HepG2 (cell line): Measurements from ENCODE around the gene SH3GL1. TPM values are rescaled to one million over a fixed set of nuclear protein-coding genes. Genes with fewer than 3 reads are reported as not detected.
A peak's percentile ranks its signal among the peaks of the same experiment; 100 is the strongest.

Experiments used
- ADNP ChIP-seq: sonication (generic); formaldehyde crosslinking; IDR thresholded peaks from 2 replicates; pipeline ENCODE4 v1.4.0; 2020; ENCODE audit warnings: missing genetic modification reagents
- CC2D1A ChIP-seq: sonication (generic); formaldehyde crosslinking; IDR thresholded peaks from 2 replicates; pipeline ENCODE4 v1.8.1; 2023; ENCODE audit warnings: mild to moderate bottlenecking, missing genetic modification reagents
- FOXO4 ChIP-seq: sonication (generic); formaldehyde crosslinking; conservative IDR thresholded peaks from 2 replicates; pipeline ENCODE4 v1.8.1; 2023; ENCODE audit warnings: missing genetic modification reagents
- HES4 ChIP-seq: sonication (generic); formaldehyde crosslinking; IDR thresholded peaks from 2 replicates; pipeline ENCODE4 v1.9.0; 2021; ENCODE audit warnings: mild to moderate bottlenecking, missing genetic modification reagents, borderline replicate concordance
- MEIS2 ChIP-seq: sonication (generic); formaldehyde crosslinking; IDR thresholded peaks from 2 replicates; pipeline ENCODE4 v1.9.0; 2021; ENCODE audit warnings: mild to moderate bottlenecking, missing genetic modification reagents
- MXD1 ChIP-seq: sonication (generic); formaldehyde crosslinking; IDR thresholded peaks from 2 replicates; pipeline ENCODE4 v1.4.0; 2020; ENCODE audit warnings: mild to moderate bottlenecking, missing genetic modification reagents
- NFYC ChIP-seq: IDR thresholded peaks from 2 replicates; pipeline ENCODE4 v1.6.1; 2016; ENCODE audit warnings: missing genetic modification reagents, missing compliant biosample characterization
- PHF20 ChIP-seq: sonication (generic); formaldehyde crosslinking; IDR thresholded peaks from 2 replicates; pipeline ENCODE4 v1.5.0; 2020; ENCODE audit warnings: mild to moderate bottlenecking, missing genetic modification reagents
- POLR2AphosphoS5 ChIP-seq: IDR thresholded peaks from 2 replicates; pipeline ENCODE4 v1.6.1; 2012; ENCODE audit warnings: low read depth, low read length
- RBM22 ChIP-seq: fragments of 200-400 bp; formaldehyde crosslinking; optimal IDR thresholded peaks from 2 replicates; pipeline ENCODE3; 2017; ENCODE audit warnings: mild to moderate bottlenecking, low read length, moderate library complexity
- REL ChIP-seq: sonication (generic); formaldehyde crosslinking; conservative IDR thresholded peaks from 2 replicates; pipeline ENCODE4 v1.8.0; 2022; ENCODE audit warnings: mild to moderate bottlenecking, missing genetic modification reagents, moderate library complexity
- REPIN1 ChIP-seq: sonication (generic); formaldehyde crosslinking; IDR thresholded peaks from 2 replicates; pipeline ENCODE4 v1.8.0; 2022; ENCODE audit warnings: missing genetic modification reagents, low read depth, mild to moderate bottlenecking, borderline replicate concordance
- TBP ChIP-seq: sonication (generic); formaldehyde crosslinking; IDR thresholded peaks from 2 replicates; pipeline ENCODE4 v1.5.0; 2020; ENCODE audit warnings: missing genetic modification reagents
- TCF7 ChIP-seq: sonication (generic); IDR thresholded peaks from 2 replicates; pipeline ENCODE4 v1.6.1; 2016; ENCODE audit warnings: antibody characterized with exemption, low read depth
- TCF7L2 ChIP-seq: IDR thresholded peaks from 2 replicates; pipeline ENCODE4 v1.6.1; 2011; ENCODE audit warnings: mild to moderate bottlenecking, low read depth, low read length, moderate library complexity
- THRA ChIP-seq: sonication (generic); formaldehyde crosslinking; IDR thresholded peaks from 2 replicates; pipeline ENCODE4 v1.4.0; 2020; ENCODE audit warnings: missing genetic modification reagents, borderline replicate concordance
- TOPORS ChIP-seq: sonication (generic); formaldehyde crosslinking; IDR thresholded peaks from 2 replicates; pipeline ENCODE4 v1.8.0; 2023; ENCODE audit warnings: mild to moderate bottlenecking, missing genetic modification reagents
- ZNF598 ChIP-seq: sonication (generic); formaldehyde crosslinking; IDR thresholded peaks from 2 replicates; pipeline ENCODE4 v1.5.1; 2020; ENCODE audit warnings: mild to moderate bottlenecking, missing genetic modification reagents, borderline replicate concordance
- polyA plus RNA-seq, 8 experiments: library from polyadenylated mRNA; depleted of rRNA in 3 of 8; stranded (reverse) in 7 of 8; unstranded in 1 of 8; fragments of >200 nt; fragmentation: Illumina TruSeq in 4 of 8; extraction: Trizol in 4 of 8; gene quantifications; 2 replicates each; pipeline versions ENCODE4 v1.2.1 to v1.2.3, GENCODE V29; 2011 to 2016; ENCODE audit warnings: low read depth in 4 of 8, missing spikeins in 1 of 8, mixed read lengths in 1 of 8; ENCODE audit not compliant: insufficient read depth in 1 of 8
- total RNA-seq, 5 experiments: library from RNA; depleted of rRNA; stranded (reverse); fragments of >200 nt; fragmentation: Illumina TruSeq; extraction: Trizol; gene quantifications; 2 replicates each; pipeline ENCODE4 v1.2.3, GENCODE V29; 2016; ENCODE audit warnings: low read depth in 1 of 5
- TF ChIP-seq, protein P1 (sequence below): conservative IDR thresholded peaks from 2 replicates; pipeline ENCODE4 v1.6.1; 2018; ENCODE audit warnings: missing genetic modification reagents
- TF ChIP-seq, protein P2 (sequence below): fragments of 450-650 bp; IDR thresholded peaks from 2 replicates; pipeline ENCODE4 v1.6.1; 2016
- TF ChIP-seq, protein P3 (sequence below): sonication (generic); formaldehyde crosslinking; IDR thresholded peaks from 2 replicates; pipeline ENCODE4 v1.8.1; 2022; ENCODE audit warnings: low read depth, mild to moderate bottlenecking, missing genetic modification reagents

The SH3GL1 gene
- total and polyA plus RNA-seq, 2 of the 13 experiments (the other 11 are each of a cell fraction or from before 2014, with no cell fraction given): 33.0 to 45.1 TPM

- TF ChIP-seq, protein P1, sequence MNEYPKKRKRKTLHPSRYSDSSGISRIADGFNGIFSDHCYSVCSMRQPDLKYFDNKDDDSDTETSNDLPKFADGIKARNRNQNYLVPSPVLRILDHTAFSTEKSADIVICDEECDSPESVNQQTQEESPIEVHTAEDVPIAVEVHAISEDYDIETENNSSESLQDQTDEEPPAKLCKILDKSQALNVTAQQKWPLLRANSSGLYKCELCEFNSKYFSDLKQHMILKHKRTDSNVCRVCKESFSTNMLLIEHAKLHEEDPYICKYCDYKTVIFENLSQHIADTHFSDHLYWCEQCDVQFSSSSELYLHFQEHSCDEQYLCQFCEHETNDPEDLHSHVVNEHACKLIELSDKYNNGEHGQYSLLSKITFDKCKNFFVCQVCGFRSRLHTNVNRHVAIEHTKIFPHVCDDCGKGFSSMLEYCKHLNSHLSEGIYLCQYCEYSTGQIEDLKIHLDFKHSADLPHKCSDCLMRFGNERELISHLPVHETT (CRISPR knock-in tag): no peak; the same call in 1 of the 2 replicates
- TF ChIP-seq MXD1 (CRISPR knock-in tag) (no peak), RBM22 (no peak), THRA (CRISPR knock-in tag) (no peak), POLR2AphosphoS5 (peak; percentile 49; the same call in 1 of the 2 replicates), CC2D1A (no peak), REPIN1 (CRISPR knock-in tag) (peak; percentile 31; the same call in 1 of the 2 replicates), TBP (no peak), TOPORS (CRISPR knock-in tag) (no peak), NFYC (CRISPR knock-in tag) (peak; percentile 97), ADNP (CRISPR knock-in tag) (no peak), PHF20 (CRISPR knock-in tag) (no peak), HES4 (CRISPR knock-in tag) (peak; percentile 59; the same call in 1 of the 2 replicates), FOXO4 (CRISPR knock-in tag) (no peak), REL (CRISPR knock-in tag) (no peak), TCF7L2 (no peak), ZNF598 (CRISPR knock-in tag) (no peak), TCF7 (no peak), MEIS2 (CRISPR knock-in tag) (0 out of 2 replicates have a peak, but pooled peaks have one; percentile 40)
- TF ChIP-seq, protein P2, sequence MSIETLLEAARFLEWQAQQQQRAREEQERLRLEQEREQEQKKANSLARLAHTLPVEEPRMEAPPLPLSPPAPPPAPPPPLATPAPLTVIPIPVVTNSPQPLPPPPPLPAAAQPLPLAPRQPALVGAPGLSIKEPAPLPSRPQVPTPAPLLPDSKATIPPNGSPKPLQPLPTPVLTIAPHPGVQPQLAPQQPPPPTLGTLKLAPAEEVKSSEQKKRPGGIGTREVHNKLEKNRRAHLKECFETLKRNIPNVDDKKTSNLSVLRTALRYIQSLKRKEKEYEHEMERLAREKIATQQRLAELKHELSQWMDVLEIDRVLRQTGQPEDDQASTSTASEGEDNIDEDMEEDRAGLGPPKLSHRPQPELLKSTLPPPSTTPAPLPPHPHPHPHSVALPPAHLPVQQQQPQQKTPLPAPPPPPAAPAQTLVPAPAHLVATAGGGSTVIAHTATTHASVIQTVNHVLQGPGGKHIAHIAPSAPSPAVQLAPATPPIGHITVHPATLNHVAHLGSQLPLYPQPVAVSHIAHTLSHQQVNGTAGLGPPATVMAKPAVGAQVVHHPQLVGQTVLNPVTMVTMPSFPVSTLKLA: peak; percentile 61; the same call in 1 of the 2 replicates
- TF ChIP-seq, protein P3, sequence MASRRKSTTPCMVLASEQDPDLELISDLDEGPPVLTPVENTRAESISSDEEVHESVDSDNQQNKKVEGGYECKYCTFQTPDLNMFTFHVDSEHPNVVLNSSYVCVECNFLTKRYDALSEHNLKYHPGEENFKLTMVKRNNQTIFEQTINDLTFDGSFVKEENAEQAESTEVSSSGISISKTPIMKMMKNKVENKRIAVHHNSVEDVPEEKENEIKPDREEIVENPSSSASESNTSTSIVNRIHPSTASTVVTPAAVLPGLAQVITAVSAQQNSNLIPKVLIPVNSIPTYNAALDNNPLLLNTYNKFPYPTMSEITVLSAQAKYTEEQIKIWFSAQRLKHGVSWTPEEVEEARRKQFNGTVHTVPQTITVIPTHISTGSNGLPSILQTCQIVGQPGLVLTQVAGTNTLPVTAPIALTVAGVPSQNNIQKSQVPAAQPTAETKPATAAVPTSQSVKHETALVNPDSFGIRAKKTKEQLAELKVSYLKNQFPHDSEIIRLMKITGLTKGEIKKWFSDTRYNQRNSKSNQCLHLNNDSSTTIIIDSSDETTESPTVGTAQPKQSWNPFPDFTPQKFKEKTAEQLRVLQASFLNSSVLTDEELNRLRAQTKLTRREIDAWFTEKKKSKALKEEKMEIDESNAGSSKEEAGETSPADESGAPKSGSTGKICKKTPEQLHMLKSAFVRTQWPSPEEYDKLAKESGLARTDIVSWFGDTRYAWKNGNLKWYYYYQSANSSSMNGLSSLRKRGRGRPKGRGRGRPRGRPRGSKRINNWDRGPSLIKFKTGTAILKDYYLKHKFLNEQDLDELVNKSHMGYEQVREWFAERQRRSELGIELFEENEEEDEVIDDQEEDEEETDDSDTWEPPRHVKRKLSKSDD (CRISPR knock-in tag): peak; percentile 68
Measured at GRCh38 chr19:4402171-4403004, 2.0 kb upstream of the SH3GL1 start, which contains the start of gene CHAF1A (continued).
